ENCODE results near the gene NIBAN1.

- TF ChIP-seq POLR2A (IDR thresholded peaks at IDR 0.05; ENCODE audit: low read length) (no peak), GATA1 (IDR thresholded peaks at IDR 0.05; ENCODE audit: low read depth, low read length) (no peak)
These were observed 19.9 kb downstream of the NIBAN1 start for GRCh38 chr1:184954232-184954995.

Data from erythroblast (primary cell).